GM18951 (cell line): ENCODE data around the gene TTPAL.

ENCODE experiments used
- POLR2A ChIP-seq: IDR thresholded peaks from 4 replicates; pipeline ENCODE4 v1.6.1; 2011; ENCODE audit warnings: mild to moderate bottlenecking; ENCODE audit not compliant: insufficient read length, insufficient read depth; ENCODE audit errors: extremely low read depth
- in situ Hi-C: fragments of 300-500 bp; cut with MboI; formaldehyde crosslinking; loops from one replicate; pipeline ENCODE4 v1.12.0; 2022; ENCODE audit warnings: low sequenced_read_pairs, mixed read lengths, inconsistent platforms; ENCODE audit not compliant: unreplicated experiment

The TTPAL gene

DNA sequence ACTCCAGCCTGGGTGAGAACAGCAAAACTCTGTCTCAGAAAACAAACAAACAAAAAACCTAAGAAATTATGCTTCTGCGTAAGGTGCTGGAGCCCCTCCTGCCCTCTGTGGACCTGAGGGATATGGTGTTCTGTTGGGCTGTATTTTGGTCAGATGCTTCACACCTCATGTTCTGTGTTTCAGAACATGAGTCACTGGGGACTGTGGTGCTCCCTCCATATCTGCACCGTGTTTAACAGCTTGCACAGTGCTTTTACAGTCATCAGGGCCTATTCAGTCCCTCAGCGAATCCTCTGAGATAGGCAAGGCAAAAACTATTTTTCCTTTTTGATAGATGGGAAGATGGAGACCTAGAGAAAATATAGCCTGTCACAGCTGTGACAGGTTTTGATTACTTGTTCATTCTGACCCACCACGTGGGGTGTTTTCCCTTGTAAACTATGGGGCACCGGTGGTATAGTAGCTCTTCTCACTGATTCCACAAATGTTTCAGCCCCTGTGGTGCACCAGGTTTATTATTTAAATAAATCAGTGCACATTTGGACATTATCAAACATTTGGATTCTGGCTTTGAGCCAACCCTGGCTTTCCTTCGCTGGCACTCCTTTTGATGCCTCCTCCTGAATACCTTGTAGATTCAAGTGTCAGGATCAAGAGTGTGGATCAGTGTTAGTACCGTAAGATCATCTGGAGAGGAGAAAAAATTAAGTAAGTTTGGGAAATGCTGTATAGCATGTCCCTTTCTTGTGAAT lies 9.6 kb downstream of the TTPAL start:
- in situ Hi-C loops = no loop called here
- no peak for TF ChIP-seq POLR2A

DNA sequence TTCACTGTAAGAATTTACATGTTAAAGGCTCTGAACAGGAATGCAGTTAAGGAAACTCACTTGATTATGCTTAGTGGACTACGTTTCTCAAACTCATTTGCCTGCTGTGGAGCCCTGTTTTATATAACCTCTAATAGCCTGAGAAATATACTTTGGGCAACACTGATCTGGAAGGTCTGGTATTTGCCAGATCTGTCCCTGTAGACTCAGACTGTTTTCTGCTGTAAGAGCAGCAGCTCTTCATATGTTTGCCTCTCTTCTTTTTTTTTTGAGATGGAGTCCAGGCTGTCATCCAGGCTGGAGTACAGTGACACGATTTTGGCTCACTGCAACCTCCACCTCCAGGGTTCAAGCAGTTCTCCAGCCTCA lies 10.1 kb downstream of the TTPAL start:
- TF ChIP-seq POLR2A = no peak
- in situ Hi-C loops = no loop called here

DNA sequence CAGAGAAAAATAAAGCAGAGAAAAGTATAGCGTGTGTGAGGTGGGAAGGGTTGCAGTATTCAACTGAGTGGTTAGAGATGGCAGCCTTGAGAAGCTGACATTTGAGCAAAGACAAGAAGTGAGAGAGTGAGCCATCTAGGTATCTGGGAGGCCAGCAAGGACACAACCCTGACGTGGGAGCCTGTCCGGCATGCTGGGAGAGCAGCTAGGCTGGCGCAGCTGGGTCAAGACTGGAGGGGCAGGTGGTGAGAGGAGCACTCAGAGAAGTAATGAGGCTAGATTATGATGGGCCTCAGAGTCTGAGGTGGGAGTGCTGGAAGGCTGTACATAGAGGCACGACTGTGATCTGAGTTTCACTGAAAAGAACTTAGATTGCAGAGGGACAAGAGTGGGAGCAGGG lies 12.9 kb downstream of the TTPAL start:
- in situ Hi-C loops = no loop called here

DNA sequence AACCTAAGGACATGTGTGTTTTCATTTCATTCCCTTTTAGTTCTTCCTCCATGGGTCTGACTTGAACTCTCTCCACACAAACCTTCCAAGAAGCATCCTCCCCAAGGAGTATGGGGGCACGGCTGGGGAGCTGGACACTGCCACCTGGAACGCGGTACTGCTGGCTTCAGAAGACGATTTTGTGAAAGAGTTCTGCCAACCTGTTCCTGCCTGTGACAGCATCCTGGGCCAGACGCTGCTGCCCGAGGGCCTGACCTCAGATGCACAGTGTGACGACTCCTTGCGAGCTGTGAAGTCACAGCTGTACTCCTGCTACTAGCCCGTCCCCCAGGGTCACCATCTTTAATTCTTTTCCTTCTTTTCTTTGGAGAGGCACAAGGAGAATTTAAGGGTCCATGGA lies 13.5 kb downstream of the TTPAL start:
- TF ChIP-seq POLR2A = no peak
- in situ Hi-C loops = no loop called here

More for the DNA sequence above, 12.9 kb downstream of the TTPAL start:
- no peak for TF ChIP-seq POLR2A

DNA sequence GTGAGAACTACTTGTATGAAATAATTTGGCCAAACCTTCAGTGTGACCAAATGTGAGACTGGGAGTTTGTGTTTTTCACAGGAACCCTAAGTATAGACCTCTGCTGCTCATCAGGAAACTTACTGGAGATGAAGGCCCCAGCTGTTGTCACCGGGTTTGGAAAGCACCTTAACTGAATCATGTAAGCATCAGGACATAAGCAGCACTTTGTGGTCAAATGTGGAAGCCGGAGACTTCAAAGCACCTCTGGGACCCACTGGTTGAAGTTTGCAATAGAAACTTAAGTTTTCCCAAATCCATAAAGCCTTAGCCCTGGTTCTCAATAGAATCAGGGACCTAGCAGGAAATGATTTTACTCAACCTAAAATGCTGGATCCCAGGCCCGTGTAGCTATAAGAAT lies 14.3 kb downstream of the TTPAL start:
- TF ChIP-seq POLR2A = no peak
- in situ Hi-C loops = no loop called here

DNA sequence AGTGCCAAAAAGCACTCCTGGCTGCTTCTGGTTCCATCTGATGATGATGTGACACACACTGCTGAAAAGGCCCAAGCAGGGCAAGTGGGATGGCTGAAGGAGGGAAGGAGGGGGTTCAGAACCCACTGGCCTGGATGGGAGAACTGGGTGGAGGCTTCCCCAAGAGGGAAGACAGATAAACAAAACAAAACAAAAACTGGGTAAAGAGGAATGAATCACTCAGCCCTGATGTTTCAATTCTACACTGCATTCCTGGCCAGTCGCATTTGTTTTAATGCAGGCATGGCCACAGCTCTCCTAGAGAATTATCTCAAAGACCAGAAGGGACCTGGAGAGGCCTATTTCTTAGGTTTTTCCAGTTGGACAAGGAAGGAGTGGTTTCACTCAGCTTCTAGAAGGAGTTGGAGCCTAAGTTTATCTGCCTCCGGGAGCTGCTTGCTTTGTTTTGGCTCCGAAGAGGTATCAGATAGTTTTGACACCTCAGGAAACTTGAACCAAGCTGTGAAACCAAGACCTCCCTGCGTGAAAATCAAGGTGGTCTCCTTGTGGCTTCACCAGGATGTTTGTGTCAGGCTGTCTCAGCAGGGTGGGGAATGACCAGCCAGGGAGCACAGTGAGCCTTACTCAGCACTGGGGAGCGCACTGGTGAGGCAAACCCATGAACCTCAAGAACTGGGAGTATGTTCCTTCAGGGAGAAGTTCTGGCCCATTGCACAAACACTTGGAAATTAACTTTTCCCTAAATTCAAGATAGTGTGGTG lies 16.1 kb downstream of the TTPAL start:
- TF ChIP-seq POLR2A = no peak
- in situ Hi-C loops = no loop called here

DNA sequence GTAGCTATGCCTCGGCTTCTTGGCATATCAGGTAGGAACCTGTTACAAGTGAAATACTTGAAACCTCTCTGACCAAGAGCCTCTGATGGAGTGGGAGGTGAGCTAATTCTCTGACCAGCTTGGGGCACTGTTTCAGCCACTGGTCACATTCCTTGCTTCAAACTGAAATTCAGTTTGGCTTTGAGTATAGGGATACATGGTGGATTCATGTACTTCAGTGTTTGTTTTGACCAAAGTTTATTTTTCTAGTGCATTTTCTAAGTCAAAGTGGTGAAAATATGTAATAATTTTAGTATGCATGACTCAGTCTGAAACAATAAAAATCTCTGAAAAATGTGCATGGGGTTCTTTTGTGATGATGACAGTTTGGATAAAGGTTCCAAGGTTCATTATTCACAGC lies 18.6 kb downstream of the TTPAL start:
- in situ Hi-C loops = no loop called here
- TF ChIP-seq POLR2A = no peak

DNA sequence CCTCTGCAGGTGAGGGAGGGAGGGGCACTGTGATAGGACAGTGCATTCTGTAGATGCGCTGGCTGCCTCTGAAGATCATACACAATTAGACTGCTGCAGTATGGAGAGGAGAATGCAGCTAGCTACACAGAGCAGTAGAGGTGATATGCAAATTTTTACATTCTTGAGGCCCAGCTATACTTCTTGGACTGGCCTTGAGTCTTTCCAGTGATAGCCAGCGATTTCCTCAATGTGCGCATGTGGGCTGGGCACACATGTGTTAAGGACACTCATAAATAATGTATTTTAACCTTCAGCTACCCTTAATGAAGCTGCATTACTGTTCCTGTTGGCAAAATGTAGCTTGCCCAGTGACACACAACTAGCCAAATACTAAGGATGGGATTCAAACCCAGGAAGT lies 19.0 kb downstream of the TTPAL start:
- TF ChIP-seq POLR2A = no peak
- in situ Hi-C loops = no loop called here

DNA sequence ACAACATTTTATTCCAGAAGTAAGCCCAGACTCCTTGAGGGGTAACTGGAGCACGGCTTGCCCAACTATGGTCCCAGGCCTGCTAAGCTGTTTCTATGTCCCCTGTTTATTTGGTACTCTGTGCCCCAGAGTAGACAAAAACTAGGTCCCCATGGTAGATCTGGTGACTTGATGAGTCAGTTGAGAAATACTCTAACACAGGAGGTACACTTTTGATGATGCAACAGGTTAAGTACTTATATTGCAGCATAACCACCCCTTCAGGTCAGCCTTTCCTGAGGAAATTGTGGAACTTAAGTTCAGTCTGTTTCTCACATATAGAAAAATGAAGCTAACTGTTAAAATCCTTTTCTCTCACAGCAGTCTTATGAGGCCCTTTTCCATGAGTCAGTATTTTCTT lies 19.6 kb downstream of the TTPAL start:
- no peak for TF ChIP-seq POLR2A
- in situ Hi-C loops = no loop called here

DNA sequence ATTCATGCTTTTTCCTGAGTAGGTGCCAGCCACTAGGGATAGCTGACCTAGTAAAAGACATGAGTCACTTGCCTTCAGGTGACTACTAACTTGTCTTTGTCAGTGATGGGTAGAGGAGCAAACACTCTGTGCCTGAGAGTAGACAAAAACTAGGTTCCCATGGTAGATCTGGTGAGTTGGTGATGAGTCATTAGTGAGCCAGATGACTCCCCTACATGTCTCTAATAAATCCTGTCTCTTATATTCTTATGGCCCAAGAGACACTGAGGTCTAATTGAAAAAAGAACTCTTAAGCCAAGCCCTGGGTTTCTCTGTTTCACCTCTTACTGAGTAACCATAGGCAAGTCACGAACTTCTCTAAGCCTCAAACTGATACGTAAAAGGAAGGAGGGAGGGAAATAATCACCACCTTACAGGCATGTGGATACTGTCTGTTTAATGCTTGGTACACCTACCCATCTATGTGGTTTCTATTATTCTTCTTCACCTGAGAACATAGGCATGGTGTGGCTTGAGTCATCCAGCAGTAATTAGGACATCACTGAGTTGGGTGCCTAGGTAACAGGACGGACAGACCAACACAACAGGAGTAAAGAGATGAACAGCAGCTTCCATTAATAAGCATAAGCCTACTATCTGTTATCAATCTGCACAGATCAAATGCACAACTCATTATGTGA lies 20.3 kb downstream of the TTPAL start:
- no peak for TF ChIP-seq POLR2A
- in situ Hi-C loops = no loop called here

DNA sequence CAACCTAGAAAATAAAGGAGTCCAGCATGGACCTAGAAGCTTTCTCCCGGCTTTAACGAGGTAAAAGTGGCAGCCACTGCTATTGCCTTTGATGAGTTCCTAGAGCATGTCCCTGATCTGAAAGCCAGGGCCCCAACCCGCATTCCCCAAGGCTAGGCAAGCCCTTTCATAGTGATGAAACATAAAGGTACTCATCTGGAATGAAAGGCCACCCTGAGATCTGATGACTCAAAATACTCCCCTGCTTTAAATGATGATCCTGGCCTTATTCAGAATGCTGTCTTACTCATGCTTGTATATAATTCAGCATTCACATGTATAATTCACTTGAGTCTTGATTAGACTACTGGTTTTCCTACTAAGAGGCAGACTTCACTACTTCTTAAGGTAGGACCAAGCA lies 21.3 kb downstream of the TTPAL start:
- in situ Hi-C loops = no loop called here
- no peak for TF ChIP-seq POLR2A

DNA sequence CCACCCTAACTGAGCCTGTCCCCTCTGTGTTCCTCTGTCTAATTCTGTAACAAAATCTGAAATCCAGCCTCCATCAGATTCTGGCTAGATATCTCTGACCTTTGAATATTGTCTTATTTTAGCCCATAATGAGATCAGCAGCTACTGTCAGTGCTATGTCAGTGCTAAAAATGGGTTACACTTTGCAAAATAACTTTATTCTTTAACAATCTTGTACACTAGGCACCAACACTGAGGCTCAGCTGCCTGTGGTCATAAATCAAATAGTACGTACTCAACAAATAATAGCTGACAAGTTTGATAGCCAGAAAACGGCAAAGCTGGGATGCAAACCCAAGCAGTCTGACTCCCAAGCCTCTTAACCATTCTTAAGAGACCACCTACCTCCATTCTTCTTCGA lies 22.1 kb downstream of the TTPAL start:
- in situ Hi-C loops = no loop called here

DNA sequence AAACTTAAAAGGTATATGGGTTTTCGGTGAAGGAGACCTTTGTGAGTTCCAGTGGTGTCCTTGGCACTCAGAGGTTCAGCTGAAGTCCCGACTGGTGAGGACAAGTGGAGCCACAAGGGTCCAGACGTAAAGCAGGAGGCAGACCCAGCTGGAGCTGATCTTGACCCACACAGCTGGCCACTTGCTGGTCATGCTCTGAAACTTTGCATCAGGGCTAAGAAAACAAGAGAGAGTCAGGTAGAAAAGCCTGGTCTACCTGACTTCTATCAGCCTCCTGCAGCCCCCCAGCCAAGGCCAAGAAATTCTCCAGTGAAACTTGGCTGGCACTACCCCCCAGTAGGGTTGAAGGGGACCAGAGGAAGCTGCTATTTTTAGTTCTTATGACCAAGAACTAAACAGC lies 24.5 kb downstream of the TTPAL start:
- in situ Hi-C loops = no loop called here
- TF ChIP-seq POLR2A = no peak

More for the DNA sequence above, 22.1 kb downstream of the TTPAL start:
- TF ChIP-seq POLR2A = no peak

DNA sequence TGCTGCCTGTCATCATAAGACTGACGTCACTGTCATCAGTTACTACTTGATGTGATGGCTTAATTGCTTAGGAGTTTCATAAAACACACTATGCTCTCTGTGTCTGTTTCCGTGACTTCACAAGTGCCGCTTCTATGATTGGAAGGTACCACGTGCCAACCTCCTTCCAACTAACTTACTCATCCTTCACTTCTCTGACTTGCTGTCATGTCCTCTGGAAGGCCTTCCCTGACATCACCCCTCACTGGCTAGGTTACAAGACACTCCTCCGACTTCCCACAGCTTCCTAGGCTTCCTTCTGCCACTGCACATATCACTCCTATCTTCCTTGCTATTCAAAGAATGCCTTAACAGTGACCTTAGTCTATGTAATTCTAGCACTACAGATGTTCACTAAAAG lies 25.8 kb downstream of the TTPAL start:
- in situ Hi-C loops = no loop called here
- no peak for TF ChIP-seq POLR2A
